GM21515 (cell line): ENCODE data around the gene LAMP1.
"Not testable (repeated sequence)": the region's sequence is repeated elsewhere in the genome, so short reads cannot be mapped to it uniquely, and the experiment has no call there.

Source experiments
- ATAC-seq: cut with Tn5 transposase; IDR thresholded peaks from one replicate; pipeline ENCODE4 v1.9.1; 2021; ENCODE audit not compliant: unreplicated experiment

Gene LAMP1

GRCh38 chr13:113325779-113326178, 28.7 kb downstream of the LAMP1 start:
- ATAC-seq = no peak

- ATAC-seq = no peak
Observed at GRCh38 chr13:113327391-113327765, 30.3 kb downstream of the LAMP1 start.

GRCh38 chr13:113327766-113328471, 30.9 kb downstream of the LAMP1 start:
- ATAC-seq = no peak

GRCh38 chr13:113328851-113329250, 31.8 kb downstream of the LAMP1 start:
- no peak for ATAC-seq

GRCh38 chr13:113329656-113330312, 32.7 kb downstream of the LAMP1 start:
- ATAC-seq = no peak

GRCh38 chr13:113332615-113333014, 35.6 kb downstream of the LAMP1 start:
- no peak for ATAC-seq

GRCh38 chr13:113333076-113333475, 36.0 kb downstream of the LAMP1 start:
- no peak for ATAC-seq

GRCh38 chr13:113337556-113337955, 40.5 kb downstream of the LAMP1 start:
- no peak for ATAC-seq

- no peak for ATAC-seq
Observed at GRCh38 chr13:113337976-113338375, 40.9 kb downstream of the LAMP1 start.

- ATAC-seq = no peak
Observed at GRCh38 chr13:113338451-113338850, 41.4 kb downstream of the LAMP1 start.

- no peak for ATAC-seq
Observed at GRCh38 chr13:113342820-113343691, 46.0 kb downstream of the LAMP1 start.

- no peak for ATAC-seq
Observed at GRCh38 chr13:113343692-113343968, 46.6 kb downstream of the LAMP1 start.

- no peak for ATAC-seq
Observed at GRCh38 chr13:113345486-113345885, 48.4 kb downstream of the LAMP1 start.

GRCh38 chr13:113347736-113348225, 50.7 kb downstream of the LAMP1 start:
- ATAC-seq = not testable (repeated sequence)

GRCh38 chr13:113348591-113348990, 51.6 kb downstream of the LAMP1 start:
- ATAC-seq = no peak

GRCh38 chr13:113349050-113349449, 52.0 kb downstream of the LAMP1 start:
- no peak for ATAC-seq

GRCh38 chr13:113349491-113349890, 52.5 kb downstream of the LAMP1 start:
- no peak for ATAC-seq

- ATAC-seq = no peak
Observed at GRCh38 chr13:113350065-113350937, 53.3 kb downstream of the LAMP1 start.

GRCh38 chr13:113350938-113351335, 53.9 kb downstream of the LAMP1 start:
- no peak for ATAC-seq

GRCh38 chr13:113351514-113352026, 54.5 kb downstream of the LAMP1 start:
- no peak for ATAC-seq

- no peak for ATAC-seq
Observed at GRCh38 chr13:113353254-113353653, 56.2 kb downstream of the LAMP1 start.
